Caco-2 (cell line): ENCODE results near the gene IMP3. TPM values are rescaled to one million over a fixed set of nuclear protein-coding genes. Genes with fewer than 3 reads are reported as not detected.

Experiments
- BruUV-seq: library from RNA; stranded (reverse); fragments of 400-500 nt; replicated peaks from 2 replicates; lab custom pipeline; 2021; lab: Mats Ljungman, UMichigan
- CTCF ChIA-PET: fragments of 300-600 bp; sonication (Branson Sonifier 250); formaldehyde crosslinking; loops from one replicate; lab custom pipeline; 2022; ENCODE audit warnings: antibody characterized with exemption; lab: Charles Lee
- POLR2A ChIA-PET: fragments of 300-600 bp; sonication (Branson Sonifier 250); formaldehyde crosslinking; loops from one replicate; lab custom pipeline; 2022; ENCODE audit warnings: antibody characterized with exemption; lab: Charles Lee
- DNase-seq, 2 experiments: peaks; one replicate each; pipeline versions ENCODE4 v3.0.0 to v3.0.0-alpha.2; 2020 to 2022
- H3K27me3 ChIP-seq: replicated peaks from 2 replicates; pipeline ENCODE4 v1.6.0; 2011; ENCODE audit warnings: low read length; ENCODE audit not compliant: control insufficient read depth, insufficient read depth
- H3K36me3 ChIP-seq: 2 replicates; pipeline ENCODE4 v1.5.1; 2011; ENCODE audit warnings: low read length; ENCODE audit not compliant: control insufficient read depth, insufficient read depth
- H3K4me1 ChIP-seq: fragments of 250-450 bp; sonication (Bioruptor Pico); 2 replicates; pipeline ENCODE4 v1.5.1; 2020; ENCODE audit warnings: mild to moderate bottlenecking
- H3K4me3 ChIP-seq: 2 replicates; pipeline ENCODE4 v1.5.1; 2011; ENCODE audit warnings: low read depth, mild to moderate bottlenecking, control low read depth, low read length
- H3K9me3 ChIP-seq: fragments of 250-450 bp; sonication (Bioruptor Pico); 2 replicates; pipeline ENCODE4 v1.5.1; 2020; ENCODE audit warnings: mild to moderate bottlenecking, moderate library complexity
- H3K27ac Mint-ChIP-seq: one replicate; pipeline ENCODE4 v1.8.0; 2022; ENCODE audit warnings: mixed read lengths; ENCODE audit not compliant: unreplicated experiment
- H3K27me3 Mint-ChIP-seq: one replicate; pipeline ENCODE4 v1.8.0; 2022; ENCODE audit warnings: mixed read lengths; ENCODE audit not compliant: insufficient read depth, unreplicated experiment
- H3K36me3 Mint-ChIP-seq: one replicate; pipeline ENCODE4 v1.8.0; 2022; ENCODE audit warnings: mild to moderate bottlenecking, mixed read lengths; ENCODE audit not compliant: insufficient read depth, unreplicated experiment
- H3K4me1 Mint-ChIP-seq: one replicate; pipeline ENCODE4 v1.8.0; 2022; ENCODE audit warnings: low read depth, mixed read lengths; ENCODE audit not compliant: unreplicated experiment
- H3K4me3 Mint-ChIP-seq: one replicate; pipeline ENCODE4 v1.8.0; 2022; ENCODE audit warnings: mild to moderate bottlenecking, moderate library complexity, mixed read lengths; ENCODE audit not compliant: unreplicated experiment
- H3K9me3 Mint-ChIP-seq: one replicate; pipeline ENCODE4 v1.8.0; 2022; ENCODE audit warnings: mixed read lengths; ENCODE audit not compliant: unreplicated experiment
- intact Hi-C: fragments of 100-400 bp; cut with micrococcal nuclease; formaldehyde crosslinking; loops from one replicate; pipeline ENCODE4 v1.10.0; 2022; ENCODE audit not compliant: unreplicated experiment
- total RNA-seq: library from RNA; stranded (reverse); gene quantifications from 2 replicates; pipeline ENCODE4 v1.2.3, GENCODE V29; 2022
- TF ChIP-seq, protein P1 (sequence below), 2 experiments: fragments of 200-600 bp in 1 of 2; IDR thresholded peaks; 1 replicate in 1 of 2; 2 replicates in 1 of 2; pipeline versions ENCODE4 v1.5.1 to v1.8.0; 2011 to 2022; ENCODE audit warnings: antibody characterized with exemption in 1 of 2, control low read depth in 1 of 2, inconsistent platforms in 1 of 2, low read depth in 1 of 2, low read length in 1 of 2, mild to moderate bottlenecking in 1 of 2, moderate library complexity in 1 of 2; ENCODE audit not compliant: insufficient read depth in 1 of 2, severe bottlenecking in 1 of 2, unreplicated experiment in 1 of 2

IMP3 gene
- total RNA-seq, 1 experiment from 2014 or later, result 60.4 TPM

DNA sequence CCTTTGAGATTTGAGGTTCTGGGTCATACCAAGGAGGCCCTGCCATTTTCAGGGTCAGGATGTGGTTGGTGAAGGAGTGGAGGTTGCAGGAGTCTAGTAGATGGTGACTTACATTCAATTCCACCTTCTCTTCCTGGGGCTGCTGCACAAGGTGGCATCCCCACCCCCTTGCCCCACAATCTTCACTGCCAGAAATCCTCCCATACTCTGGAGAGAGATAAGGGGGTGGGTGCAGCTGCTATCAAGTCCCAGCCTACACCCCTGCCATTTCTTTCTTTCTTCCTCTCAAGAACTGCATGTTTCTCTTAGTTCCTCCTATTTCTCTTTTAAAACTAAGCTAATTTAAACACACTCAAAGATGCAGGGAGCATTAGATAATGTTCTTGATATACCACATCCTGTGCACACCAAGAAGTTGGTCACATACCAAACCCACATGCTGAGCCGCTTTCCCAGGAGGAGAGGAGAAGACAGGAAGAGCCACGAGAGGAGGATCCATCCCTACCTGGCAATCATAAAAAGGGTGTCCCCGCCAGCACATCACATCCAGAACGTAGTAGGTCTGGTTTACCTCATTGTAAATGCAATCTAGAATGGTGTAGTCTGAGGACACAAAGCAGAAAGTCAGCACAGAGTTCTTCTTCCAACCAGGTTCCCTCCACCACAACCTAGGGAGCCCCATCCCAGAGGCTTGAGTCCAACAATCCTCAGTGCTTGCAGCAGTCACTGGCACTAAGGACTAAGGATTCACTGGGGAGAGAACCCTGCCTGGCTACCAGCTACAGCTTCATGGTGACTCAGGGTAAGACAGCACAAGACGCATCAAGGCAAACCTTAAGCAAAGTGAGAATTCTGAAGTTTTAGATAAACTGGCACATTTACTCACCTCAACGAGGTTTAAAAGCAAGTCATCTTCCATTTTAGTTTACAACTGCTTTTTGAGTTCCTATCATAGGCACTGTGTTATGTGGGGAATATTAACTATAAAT is 33.0 kb downstream of the IMP3 start:
- no peaks in the 10 kb centered on the region for H3K4me1 ChIP-seq
- Mint-ChIP-seq H3K36me3 (peaks cover under 1% of the 10 kb centered on the region), H3K27ac (no peak overlapping the region), H3K27me3 (no peaks in the 10 kb centered on the region), H3K4me1 (no peaks in the 10 kb centered on the region), H3K4me3 (no peak overlapping the region), H3K9me3 (no peaks in the 10 kb centered on the region)
- no peaks in the 10 kb centered on the region for H3K9me3 ChIP-seq
- TF ChIP-seq, protein P1, sequence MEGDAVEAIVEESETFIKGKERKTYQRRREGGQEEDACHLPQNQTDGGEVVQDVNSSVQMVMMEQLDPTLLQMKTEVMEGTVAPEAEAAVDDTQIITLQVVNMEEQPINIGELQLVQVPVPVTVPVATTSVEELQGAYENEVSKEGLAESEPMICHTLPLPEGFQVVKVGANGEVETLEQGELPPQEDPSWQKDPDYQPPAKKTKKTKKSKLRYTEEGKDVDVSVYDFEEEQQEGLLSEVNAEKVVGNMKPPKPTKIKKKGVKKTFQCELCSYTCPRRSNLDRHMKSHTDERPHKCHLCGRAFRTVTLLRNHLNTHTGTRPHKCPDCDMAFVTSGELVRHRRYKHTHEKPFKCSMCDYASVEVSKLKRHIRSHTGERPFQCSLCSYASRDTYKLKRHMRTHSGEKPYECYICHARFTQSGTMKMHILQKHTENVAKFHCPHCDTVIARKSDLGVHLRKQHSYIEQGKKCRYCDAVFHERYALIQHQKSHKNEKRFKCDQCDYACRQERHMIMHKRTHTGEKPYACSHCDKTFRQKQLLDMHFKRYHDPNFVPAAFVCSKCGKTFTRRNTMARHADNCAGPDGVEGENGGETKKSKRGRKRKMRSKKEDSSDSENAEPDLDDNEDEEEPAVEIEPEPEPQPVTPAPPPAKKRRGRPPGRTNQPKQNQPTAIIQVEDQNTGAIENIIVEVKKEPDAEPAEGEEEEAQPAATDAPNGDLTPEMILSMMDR (IDR thresholded peaks at IDR 0.05; ENCODE audit: insufficient read depth in 1 of 2, low read depth in 1 of 2, low read length in 1 of 2, severe bottlenecking in 1 of 2, unreplicated experiment in 1 of 2), result no peak
- no peaks in the 10 kb centered on the region for H3K27me3 ChIP-seq
- BruUV-seq, result no TSS peak
- no peaks in the 10 kb centered on the region; the same call in 1 of the 2 replicates for H3K36me3 ChIP-seq
- intact Hi-C loops, result no loop called here
- DNase-seq, result no peak
- no peak overlapping the region for H3K4me3 ChIP-seq
- POLR2A ChIA-PET, result interaction anchor here (0.5 kb wide), 1 partner anchor 159 kb away, joined by 4 read pairs; no protein-coding TSS in a partner anchor
- CTCF ChIA-PET, result no interaction called here

DNA sequence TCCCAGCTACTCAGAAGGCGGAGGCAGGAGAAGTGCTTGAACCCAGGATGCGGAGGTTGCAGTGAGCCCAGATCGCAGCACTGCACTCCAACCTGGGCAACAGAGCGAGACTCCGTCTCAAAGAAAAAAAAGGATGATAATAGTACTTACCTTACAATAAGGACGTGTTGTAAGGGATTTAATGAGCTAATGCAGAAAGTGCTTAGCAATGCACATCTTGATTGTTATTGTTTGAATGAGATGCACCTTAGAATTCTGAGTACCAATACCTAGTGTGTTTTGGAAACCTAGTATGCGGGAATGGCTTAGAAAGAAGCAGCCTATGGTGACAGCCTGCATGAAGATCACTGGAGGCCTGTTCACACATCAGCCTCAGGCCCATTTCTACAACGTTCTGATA is 34.0 kb downstream of the IMP3 start:
- intact Hi-C loops, result no loop called here
- Mint-ChIP-seq H3K4me1 (no peaks in the 10 kb centered on the region), H3K36me3 (peaks cover 6% of the 10 kb centered on the region), H3K9me3 (no peaks in the 10 kb centered on the region), H3K27me3 (no peaks in the 10 kb centered on the region), H3K4me3 (no peak overlapping the region), H3K27ac (no peak overlapping the region)
- no peaks in the 10 kb centered on the region for H3K4me1 ChIP-seq
- BruUV-seq, result no TSS peak
- ChIA-PET CTCF (interaction anchor here (0.8 kb wide), 1 partner anchor 104 kb away, joined by 3 read pairs; no protein-coding TSS in a partner anchor), POLR2A (interaction anchor here (0.5 kb wide), 1 partner anchor 158 kb away, joined by 4 read pairs; no protein-coding TSS in a partner anchor)
- H3K4me3 ChIP-seq, result no peak overlapping the region
- DNase-seq, result no peak
- no peaks in the 10 kb centered on the region; the same call in none of the 2 replicates for H3K36me3 ChIP-seq
- TF ChIP-seq, protein P1 (IDR thresholded peaks at IDR 0.05; ENCODE audit: insufficient read depth in 1 of 2, low read depth in 1 of 2, low read length in 1 of 2, severe bottlenecking in 1 of 2, unreplicated experiment in 1 of 2), result no peak
- no peaks in the 10 kb centered on the region for H3K27me3 ChIP-seq
- H3K9me3 ChIP-seq, result no peaks in the 10 kb centered on the region

DNA sequence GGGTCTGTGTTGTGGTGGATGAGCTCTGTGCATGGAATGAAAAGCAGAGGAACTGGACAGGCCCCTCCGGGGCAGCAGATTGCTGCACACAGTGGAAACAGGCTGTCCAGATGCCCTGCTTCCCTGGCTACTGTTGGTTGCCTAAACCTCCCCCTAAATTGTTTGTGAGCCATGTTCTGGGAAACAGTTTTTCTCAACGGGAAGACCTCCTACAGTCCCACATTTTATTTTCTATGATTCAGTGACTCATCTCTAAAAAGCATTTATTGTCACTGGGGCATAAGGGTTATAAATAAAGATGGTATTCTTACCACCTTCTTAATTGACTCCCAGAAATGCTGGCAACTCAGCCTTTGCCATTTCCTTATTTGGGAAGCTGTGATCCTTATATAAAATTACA is 40.6 kb downstream of the IMP3 start:
- H3K9me3 ChIP-seq, result no peaks in the 10 kb centered on the region
- TF ChIP-seq, protein P1 (IDR thresholded peaks at IDR 0.05; ENCODE audit: insufficient read depth in 1 of 2, low read depth in 1 of 2, low read length in 1 of 2, severe bottlenecking in 1 of 2, unreplicated experiment in 1 of 2), result no peak
- POLR2A ChIA-PET, result interaction anchor here (0.6 kb wide), 1 partner anchor 40 kb away, joined by 4 read pairs; no protein-coding TSS in a partner anchor
- DNase-seq, result no peak
- H3K4me1 Mint-ChIP-seq, result peaks cover 19% of the 10 kb centered on the region
- CTCF ChIA-PET, result no interaction called here
- no peak overlapping the region for H3K4me3 ChIP-seq
- no peaks in the 10 kb centered on the region for H3K27me3 ChIP-seq
- no peaks in the 10 kb centered on the region for H3K9me3 Mint-ChIP-seq
- peaks cover 6% of the 10 kb centered on the region for H3K36me3 Mint-ChIP-seq
- no peak overlapping the region for H3K27ac Mint-ChIP-seq
- no peaks in the 10 kb centered on the region for H3K27me3 Mint-ChIP-seq
- no peaks in the 10 kb centered on the region; the same call in none of the 2 replicates for H3K36me3 ChIP-seq
- no peak overlapping the region for H3K4me3 Mint-ChIP-seq
- intact Hi-C loops, result no loop called here
- BruUV-seq, result no TSS peak
- peaks cover 18% of the 10 kb centered on the region for H3K4me1 ChIP-seq
